Measurements from ENCODE around the gene CYP2J2. TPM values are rescaled to one million over a fixed set of nuclear protein-coding genes. Genes with fewer than 3 reads are reported as not detected.
"Not testable (repeated sequence)": the region's sequence is repeated elsewhere in the genome, so short reads cannot be mapped to it uniquely, and the experiment has no call there.

Gene CYP2J2
- polyA plus RNA-seq, 2 of the 4 experiments (the other 2 are of a cell fraction): 0.09 to 0.13 TPM

GRCh38 chr1:59857679-59858354 is 68.8 kb downstream of the CYP2J2 start:
- FAIRE-seq: no peak
- no peak overlapping the region for H3K27ac ChIP-seq
- ATAC-seq: no peak
- no peak overlapping the region for H3K4me2 ChIP-seq
- no peak for DNase-seq (ENCODE audit: low read depth in 1 of 2, low spot score in 1 of 2)
- WGBS (ENCODE audit: missing lambda C conversion rate): 63% methylated on average over 5 of the region's 5 CpGs
- no peak overlapping the region for H3K4me3 ChIP-seq
- TF ChIP-seq HEYL (CRISPR knock-in tag; IDR thresholded peaks at IDR 0.05): no peak
- no peak for TF ChIP-seq NR3C1 (IDR thresholded peaks at IDR 0.05)
- TF ChIP-seq ZNF302 (CRISPR knock-in tag; IDR thresholded peaks at IDR 0.05): no peak
- TF ChIP-seq HMGXB4 (CRISPR knock-in tag; IDR thresholded peaks at IDR 0.05; ENCODE audit: borderline replicate concordance): no peak
- no peak for TF ChIP-seq CBX8 (IDR thresholded peaks at IDR 0.05)
- TF ChIP-seq PHF8 (IDR thresholded peaks at IDR 0.05; ENCODE audit: borderline replicate concordance, low read depth): no peak
- TF ChIP-seq RCOR1 (IDR thresholded peaks at IDR 0.05; ENCODE audit: low read depth, low read length): no peak
- no peak for TF ChIP-seq KDM1A (IDR thresholded peaks at IDR 0.05; ENCODE audit: low read depth)
- TF ChIP-seq E2F6 (IDR thresholded peaks at IDR 0.05; ENCODE audit: borderline replicate concordance, low read depth): no peak
- no peak for TF ChIP-seq REST (IDR thresholded peaks at IDR 0.05)
- TF ChIP-seq JUNB (IDR thresholded peaks at IDR 0.05): no peak
- TF ChIP-seq RFX5 (IDR thresholded peaks at IDR 0.05): no peak
- ChIA-PET CTCF (no interaction called here), POLR2A (no interaction called here)
- H3K4me1 ChIP-seq: no peaks in the 10 kb centered on the region
- no peaks in the 10 kb centered on the region for H3K9me3 ChIP-seq

GRCh38 chr1:59856725-59857338 is 69.7 kb downstream of the CYP2J2 start:
- ChIA-PET CTCF (no interaction called here), POLR2A (no interaction called here)
- no peak for FAIRE-seq

GRCh38 chr1:59855297-59855696 is 71.3 kb downstream of the CYP2J2 start:
- POLR2A ChIA-PET; FAIRE-seq; DNase-seq (ENCODE audit: low read depth in 1 of 2, low spot score in 1 of 2); CTCF ChIA-PET; H3K4me2 ChIP-seq; H3K27ac ChIP-seq; H3K4me1 ChIP-seq; ATAC-seq; H3K9me3 ChIP-seq; H3K4me3 ChIP-seq: not testable (repeated sequence)
- 50% methylated on average over 1 of the region's 1 CpG for WGBS (ENCODE audit: missing lambda C conversion rate)

More at GRCh38 chr1:59856725-59857338, 69.7 kb downstream of the CYP2J2 start:
- ATAC-seq: no peak
- Histone ChIP-seq H3K4me1 (no peaks in the 10 kb centered on the region), H3K4me3 (no peak overlapping the region), H3K27ac (no peak overlapping the region), H3K9me3 (no peaks in the 10 kb centered on the region), H3K4me2 (no peak overlapping the region; the same call in 2 of the 3 replicates)
- DNase-seq (ENCODE audit: low read depth in 1 of 2, low spot score in 1 of 2): no peak
- 17% methylated on average over 4 of the region's 4 CpGs for whole genome bisulfite sequencing (ENCODE audit: missing lambda C conversion rate)
- no peak for TF ChIP-seq FOSB (CRISPR knock-in tag; IDR thresholded peaks at IDR 0.05)
- no peak for TF ChIP-seq HDAC2 (IDR thresholded peaks at IDR 0.05)
- TF ChIP-seq RFX5 (IDR thresholded peaks at IDR 0.05): no peak
- no peak for TF ChIP-seq CTCF (IDR thresholded peaks at IDR 0.05)
- no peak for TF ChIP-seq EHF (CRISPR knock-in tag; IDR thresholded peaks at IDR 0.05)
- TF ChIP-seq HOXB5 (CRISPR knock-in tag; IDR thresholded peaks at IDR 0.05): no peak
- no peak for TF ChIP-seq RARB (CRISPR knock-in tag; IDR thresholded peaks at IDR 0.05)
- no peak for TF ChIP-seq USF2 (IDR thresholded peaks at IDR 0.05)
- TF ChIP-seq EP300 (IDR thresholded peaks at IDR 0.05): no peak
- no peak for TF ChIP-seq GATA3 (IDR thresholded peaks at IDR 0.05; ENCODE audit: borderline replicate concordance)
- TF ChIP-seq HES2 (IDR thresholded peaks at IDR 0.05): no peak
- TF ChIP-seq ESRRA (IDR thresholded peaks at IDR 0.05; ENCODE audit: borderline replicate concordance, low read length): no peak
- no peak for TF ChIP-seq RCOR1 (IDR thresholded peaks at IDR 0.05; ENCODE audit: low read depth, low read length)
- TF ChIP-seq JUNB (IDR thresholded peaks at IDR 0.05): no peak
- TF ChIP-seq NPAS2 (CRISPR knock-in tag; IDR thresholded peaks at IDR 0.05; ENCODE audit: borderline replicate concordance): no peak
